HG03558 (cell line): ENCODE data around the gene TRPV6.

ENCODE experiments used
- ATAC-seq: cut with Tn5 transposase; IDR thresholded peaks from one replicate; pipeline ENCODE4 v1.9.1; 2021; ENCODE audit warnings: moderate number of reproducible peaks; ENCODE audit not compliant: unreplicated experiment; ENCODE audit errors: extremely low read depth

TRPV6 gene

GRCh38 chr7:142856565-142857245 is 28.8 kb downstream of the TRPV6 start:
- no peak for ATAC-seq

GRCh38 chr7:142855756-142856564 is 29.6 kb downstream of the TRPV6 start:
- ATAC-seq = no peak

- no peak for ATAC-seq
These were observed 30.3 kb downstream of the TRPV6 start for GRCh38 chr7:142855114-142855743.

GRCh38 chr7:142854372-142855113 is 31.0 kb downstream of the TRPV6 start, which contains the start of gene EPHB6:
EPHB6 (plus strand) TSS chr7:142855076; CDS start chr7:142863228, 8,152 bp downstream.
- ATAC-seq = no peak

- peak; percentile 61 for ATAC-seq
These were observed 31.7 kb downstream of the TRPV6 start for GRCh38 chr7:142853739-142854371.

- ATAC-seq = no peak
These were observed 33.6 kb downstream of the TRPV6 start for GRCh38 chr7:142851919-142852318.

- ATAC-seq = no peak
These were observed 34.3 kb downstream of the TRPV6 start for GRCh38 chr7:142851269-142851668.

GRCh38 chr7:142847353-142847752 is 38.2 kb downstream of the TRPV6 start:
- ATAC-seq = no peak

GRCh38 chr7:142842251-142842766 is 43.2 kb downstream of the TRPV6 start:
- no peak for ATAC-seq

GRCh38 chr7:142838461-142839213 is 46.9 kb downstream of the TRPV6 start:
- ATAC-seq = no peak

GRCh38 chr7:142836426-142836825 is 49.1 kb downstream of the TRPV6 start:
- no peak for ATAC-seq

GRCh38 chr7:142835487-142835886 is 50.1 kb downstream of the TRPV6 start:
- no peak for ATAC-seq

- peak; percentile 71 for ATAC-seq
These were observed 52.1 kb downstream of the TRPV6 start for GRCh38 chr7:142833174-142834048.

- no peak for ATAC-seq
These were observed 53.1 kb downstream of the TRPV6 start for GRCh38 chr7:142832417-142832816.

- ATAC-seq = no peak
These were observed 57.5 kb downstream of the TRPV6 start for GRCh38 chr7:142827951-142828500.

GRCh38 chr7:142822714-142823113 is 62.8 kb downstream of the TRPV6 start:
- ATAC-seq = no peak
